Astrocyte of the spinal cord (primary cell): ENCODE data around the gene ATP7B.
"Not testable (repeated sequence)": the region's sequence is repeated elsewhere in the genome, so short reads cannot be mapped to it uniquely, and the experiment has no call there.

ENCODE experiments used
- DNase-seq: peaks from one replicate; pipeline ENCODE4 v3.0.0; 2011; ENCODE audit warnings: low read depth, low spot score
- H3K4me3 ChIP-seq: 2 replicates; pipeline ENCODE4 v1.5.1; 2011; ENCODE audit warnings: low read depth, mild to moderate bottlenecking, low read length, moderate library complexity
- CTCF ChIP-seq: IDR thresholded peaks from 2 replicates; pipeline ENCODE4 v1.5.1; 2012; ENCODE audit warnings: low read depth, mild to moderate bottlenecking, low read length, inconsistent platforms
- in situ Hi-C: cut with HindIII; loops from 2 replicates; pipeline ENCODE4 v1.10.0; 2017; ENCODE audit warnings: low sequenced_read_pairs

Gene ATP7B

GRCh38 chr13:51914137-51914493, 97.1 kb downstream of the ATP7B start:
- no peak for TF ChIP-seq CTCF
- in situ Hi-C loops, result no loop called here
- DNase-seq, result no peak
- no peak overlapping the region for H3K4me3 ChIP-seq

- in situ Hi-C loops, result no loop called here
- peak; percentile 10 for TF ChIP-seq CTCF
- no peak for DNase-seq
- no peak overlapping the region for H3K4me3 ChIP-seq
Observed at GRCh38 chr13:51913421-51914136, 97.7 kb downstream of the ATP7B start.

GRCh38 chr13:51912511-51913225, 98.6 kb downstream of the ATP7B start:
- in situ Hi-C loops, result no loop called here
- H3K4me3 ChIP-seq, result no peak overlapping the region
- DNase-seq, result no peak
- TF ChIP-seq CTCF, result no peak

- TF ChIP-seq CTCF, result no peak
- no peak for DNase-seq
- H3K4me3 ChIP-seq, result no peak overlapping the region
- in situ Hi-C loops, result no loop called here
Observed at GRCh38 chr13:51912091-51912490, 99.2 kb downstream of the ATP7B start.

GRCh38 chr13:51910508-51910907, 100.7 kb downstream of the ATP7B start:
- no peak for TF ChIP-seq CTCF
- no peak for DNase-seq
- H3K4me3 ChIP-seq, result no peak overlapping the region
- in situ Hi-C loops, result no loop called here

GRCh38 chr13:51909265-51909664, 102.0 kb downstream of the ATP7B start:
- H3K4me3 ChIP-seq, in situ Hi-C loops: not testable (repeated sequence)

GRCh38 chr13:51907040-51907732, 104.1 kb downstream of the ATP7B start:
- no peak overlapping the region for H3K4me3 ChIP-seq
- no peak for TF ChIP-seq CTCF
- in situ Hi-C loops, result no loop called here
- DNase-seq, result no peak

More at GRCh38 chr13:51909265-51909664, 102.0 kb downstream of the ATP7B start:
- not testable (repeated sequence) for DNase-seq
